Activated T-helper 9 cell treated with anti-CD3 and anti-CD28 coated beads, Interleukin-2, amount 50 U/mL, for 16 hours (primary cell): Measurements from ENCODE around the gene PRICKLE2.

ENCODE experiments used
- DNase-seq: peaks from one replicate; pipeline ENCODE4 v3.0.0-alpha.2; 2020; ENCODE audit warnings: low read depth

Gene PRICKLE2

GRCh38 chr3:64218746-64219145 lies 6.5 kb downstream of the PRICKLE2 start:
- no peak for DNase-seq

DNA sequence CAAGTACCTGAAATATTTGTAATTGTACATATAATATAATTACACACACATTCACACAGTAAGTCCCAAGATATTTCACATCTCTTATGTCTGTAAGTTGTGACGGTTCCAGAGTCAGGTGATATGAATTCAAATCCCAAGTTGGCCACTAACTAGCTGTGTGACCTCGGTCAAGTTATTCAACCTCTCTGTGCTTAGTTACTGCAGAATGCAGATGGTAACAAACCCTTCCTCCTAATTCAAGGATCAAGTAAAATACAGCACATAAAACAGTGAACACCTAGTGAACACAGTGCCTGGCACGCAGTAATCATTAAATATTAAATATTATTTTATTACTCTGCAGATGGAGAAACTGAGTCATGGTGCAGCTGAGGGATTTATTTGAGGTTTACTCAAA lies 6.9 kb downstream of the PRICKLE2 start:
- DNase-seq = no peak

DNA sequence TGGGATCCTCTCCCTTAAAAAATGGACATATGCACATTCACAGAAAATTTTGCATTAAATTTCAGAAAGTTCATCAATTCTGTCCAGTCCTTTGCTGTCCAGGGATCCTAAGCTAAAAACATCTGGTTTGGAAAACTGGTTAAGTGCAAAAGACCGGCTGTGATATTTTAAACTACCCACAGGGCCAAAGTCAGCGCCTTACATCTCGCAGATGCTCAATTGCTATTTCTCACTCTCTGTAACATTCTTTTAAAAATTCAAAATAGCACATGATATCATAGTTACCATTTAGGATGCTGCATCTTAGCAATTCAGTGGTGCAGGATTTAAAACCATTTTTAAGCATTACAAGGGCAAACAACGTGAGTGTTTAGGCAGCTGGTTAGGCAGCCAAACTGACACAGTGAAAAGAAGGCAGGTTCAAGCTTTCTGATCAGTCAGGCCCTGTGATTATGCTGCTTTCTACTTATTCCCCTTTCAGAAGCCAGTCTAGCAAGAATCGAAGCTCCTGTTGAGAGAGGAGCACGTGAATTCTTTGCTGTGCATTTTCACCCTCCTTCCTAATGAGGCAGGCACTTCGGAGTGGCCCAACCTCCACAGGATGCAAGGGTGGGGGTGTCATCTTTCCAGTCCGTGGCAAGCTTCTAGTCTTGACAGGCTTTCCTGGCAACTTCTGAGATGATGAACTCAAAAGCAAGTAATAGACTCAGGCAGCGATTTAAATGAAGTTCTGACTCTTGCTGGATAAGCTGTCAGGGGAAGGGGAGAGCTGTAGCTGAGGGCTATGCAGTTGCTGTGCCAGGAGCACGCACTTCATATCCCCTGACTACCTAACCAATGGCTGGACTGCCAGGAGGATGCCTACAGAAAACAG lies 8.8 kb downstream of the PRICKLE2 start:
- no peak for DNase-seq

DNA sequence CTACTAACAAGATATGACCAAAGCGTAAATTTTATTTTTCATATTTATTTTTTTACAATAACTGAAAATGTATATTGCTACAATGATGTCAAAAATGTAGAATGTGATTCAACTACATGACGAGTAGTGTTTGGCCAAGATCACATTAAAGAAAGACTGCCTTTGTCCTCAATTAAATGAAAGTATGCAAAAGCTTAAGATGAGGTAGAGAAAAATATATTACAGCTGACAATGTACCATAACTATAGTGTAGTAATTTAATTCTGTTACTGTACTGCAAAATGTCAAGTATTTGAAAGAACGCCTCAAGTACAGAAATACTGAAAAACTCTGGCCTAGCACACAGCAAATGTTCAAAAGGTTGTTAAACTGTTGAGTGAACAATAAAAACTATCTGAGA lies 9.7 kb downstream of the PRICKLE2 start:
- no peak for DNase-seq

DNA sequence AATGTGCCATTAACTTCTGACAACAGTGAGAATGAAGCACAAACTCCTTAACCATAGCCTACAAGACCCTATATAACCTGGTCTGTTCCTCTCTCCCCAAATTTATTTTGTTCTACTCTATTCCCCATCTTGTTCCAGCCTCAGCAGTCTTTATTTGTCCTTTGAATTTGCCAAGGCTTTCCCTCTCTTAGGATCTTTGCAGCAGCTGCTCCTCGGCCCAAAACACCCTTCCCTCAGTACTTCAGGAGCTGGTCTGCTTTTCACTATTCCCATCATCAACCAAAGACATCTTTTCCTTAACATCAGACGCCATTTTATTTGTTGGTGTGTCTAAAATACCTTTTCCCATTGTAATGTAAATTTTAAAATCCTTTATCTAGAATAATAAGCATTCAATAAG lies 10.2 kb downstream of the PRICKLE2 start:
- DNase-seq = no peak

- DNase-seq = no peak
These were observed 10.8 kb downstream of the PRICKLE2 start for GRCh38 chr3:64214381-64215018.

- DNase-seq = no peak
These were observed 11.3 kb downstream of the PRICKLE2 start for GRCh38 chr3:64213962-64214379.

DNA sequence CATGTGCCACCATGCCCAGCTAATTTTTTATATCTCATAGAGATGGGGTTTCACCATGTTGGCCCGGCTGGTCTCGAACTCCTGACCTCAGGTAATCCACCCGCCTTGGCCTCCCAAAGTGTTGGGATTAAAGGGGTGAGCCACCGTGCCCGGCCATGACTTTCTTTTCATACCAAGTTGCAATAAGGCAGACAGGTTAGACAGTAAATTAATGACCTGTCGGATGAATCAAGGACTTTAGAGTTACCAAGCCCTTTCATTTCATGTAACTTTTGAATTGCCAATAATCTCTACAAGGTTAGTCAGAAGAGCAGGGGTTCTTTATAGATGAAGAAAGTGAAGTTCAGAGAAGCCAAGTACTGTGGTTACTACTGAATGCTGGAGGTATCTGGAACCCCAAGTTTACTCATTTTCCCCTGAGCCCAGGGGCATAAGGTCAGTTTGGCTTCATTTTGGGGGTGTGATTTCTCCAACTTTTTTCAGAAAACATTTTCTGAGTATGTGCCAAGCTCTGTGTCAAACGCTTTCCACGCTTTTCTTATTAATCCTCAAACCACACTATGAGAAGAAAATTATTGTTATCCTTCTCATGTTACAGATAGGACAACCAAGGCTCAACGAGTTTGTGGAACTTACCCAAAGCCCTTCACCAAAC lies 11.9 kb downstream of the PRICKLE2 start:
- no peak for DNase-seq

- no peak for DNase-seq
These were observed 15.2 kb downstream of the PRICKLE2 start for GRCh38 chr3:64209866-64210621.

DNA sequence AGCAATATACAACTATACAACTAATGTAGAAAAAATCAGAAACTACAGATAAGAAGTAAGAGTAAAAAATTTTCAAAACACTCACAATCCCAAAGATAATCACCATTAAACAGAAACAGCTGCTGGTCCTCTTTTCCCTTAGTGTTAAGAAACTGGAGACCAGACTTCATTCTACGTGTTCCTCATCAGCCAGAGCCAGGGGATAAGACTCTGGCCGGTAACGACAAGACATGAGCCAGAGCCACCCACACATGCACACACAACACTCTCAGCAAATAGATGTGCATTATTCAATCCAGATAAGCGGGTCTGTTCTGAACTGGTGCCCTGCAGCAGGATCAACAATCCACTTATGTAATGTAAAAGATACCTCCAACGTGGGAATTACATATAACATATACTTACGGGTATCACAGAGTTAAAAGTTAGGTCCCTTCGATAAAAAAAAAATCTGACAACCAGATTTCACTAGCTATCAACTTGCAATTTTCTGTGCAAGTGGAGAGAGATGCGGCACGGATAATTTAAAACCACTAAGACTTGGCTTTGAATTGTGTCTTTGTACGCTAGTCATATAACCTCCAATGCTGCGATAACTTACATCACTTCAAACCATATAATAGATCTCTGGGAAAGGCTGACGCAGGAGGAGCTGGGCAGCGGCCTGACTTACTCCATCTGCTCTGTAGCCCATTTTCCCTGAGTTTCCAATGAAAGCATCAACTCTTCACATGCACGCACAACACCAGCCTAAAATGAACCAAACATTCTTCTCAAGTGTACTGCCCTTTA lies 17.8 kb downstream of the PRICKLE2 start:
- no peak for DNase-seq

GRCh38 chr3:64203969-64204908 lies 21.0 kb downstream of the PRICKLE2 start:
- DNase-seq = no peak

DNA sequence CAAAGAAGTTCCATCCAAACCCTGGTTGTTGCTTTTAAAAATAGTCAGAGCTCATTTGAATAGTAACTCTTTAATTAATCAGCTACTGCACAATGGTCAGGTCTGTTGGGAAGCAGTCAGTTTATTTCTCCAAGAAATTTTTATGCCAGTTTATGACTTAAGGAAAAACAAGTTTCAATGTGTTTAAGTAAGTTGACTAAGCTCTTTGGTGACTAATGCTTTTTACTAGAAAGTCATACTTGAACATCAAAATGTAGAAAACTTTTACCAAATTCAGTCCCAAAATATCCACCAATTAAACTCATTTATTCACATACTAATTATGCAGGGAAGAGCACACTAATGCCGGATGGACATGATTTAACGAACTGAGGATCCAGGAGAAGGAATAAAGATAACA lies 22.1 kb downstream of the PRICKLE2 start:
- no peak for DNase-seq

DNA sequence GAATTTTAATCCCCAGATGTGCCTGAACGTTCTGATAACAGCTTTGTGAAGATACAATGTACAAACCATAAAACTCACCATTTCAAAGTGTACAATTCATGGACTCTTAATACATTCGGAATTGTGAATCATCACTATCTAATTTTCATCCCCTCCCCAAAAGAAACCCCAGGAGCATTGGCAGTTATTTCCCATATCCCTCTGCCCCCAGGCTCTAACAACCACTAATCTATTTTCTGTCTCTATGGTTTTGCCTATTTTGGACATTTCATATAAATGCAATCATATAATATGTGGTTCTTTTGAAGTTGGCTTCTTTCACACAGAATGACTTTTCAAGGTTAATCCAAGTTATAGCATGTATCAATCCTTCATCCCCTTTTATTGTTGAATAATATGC lies 25.3 kb downstream of the PRICKLE2 start:
- DNase-seq = no peak

- no peak for DNase-seq
These were observed 28.9 kb downstream of the PRICKLE2 start for GRCh38 chr3:64196236-64196929.

DNA sequence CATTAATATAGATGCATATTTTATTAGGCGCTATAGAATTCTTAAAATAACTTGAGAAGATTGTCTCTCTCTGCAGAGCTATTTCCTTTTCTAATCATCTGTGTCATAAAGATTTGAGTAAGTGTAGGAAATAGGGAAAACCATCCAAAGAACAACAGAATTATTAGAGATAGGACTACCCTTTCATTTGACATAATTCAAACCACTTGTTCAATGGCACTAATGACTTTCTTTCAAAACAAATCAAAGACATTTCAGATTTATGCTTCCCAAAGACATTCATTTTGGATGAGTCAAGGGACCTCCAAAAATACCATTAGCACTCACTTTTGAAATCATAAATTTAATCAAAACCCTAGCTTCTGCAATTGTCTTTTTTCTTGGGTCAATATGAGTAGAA lies 29.5 kb downstream of the PRICKLE2 start:
- DNase-seq = no peak

- no peak for DNase-seq
These were observed 33.4 kb downstream of the PRICKLE2 start for GRCh38 chr3:64191822-64192221.

GRCh38 chr3:64190517-64191515 lies 34.5 kb downstream of the PRICKLE2 start:
- no peak for DNase-seq

DNA sequence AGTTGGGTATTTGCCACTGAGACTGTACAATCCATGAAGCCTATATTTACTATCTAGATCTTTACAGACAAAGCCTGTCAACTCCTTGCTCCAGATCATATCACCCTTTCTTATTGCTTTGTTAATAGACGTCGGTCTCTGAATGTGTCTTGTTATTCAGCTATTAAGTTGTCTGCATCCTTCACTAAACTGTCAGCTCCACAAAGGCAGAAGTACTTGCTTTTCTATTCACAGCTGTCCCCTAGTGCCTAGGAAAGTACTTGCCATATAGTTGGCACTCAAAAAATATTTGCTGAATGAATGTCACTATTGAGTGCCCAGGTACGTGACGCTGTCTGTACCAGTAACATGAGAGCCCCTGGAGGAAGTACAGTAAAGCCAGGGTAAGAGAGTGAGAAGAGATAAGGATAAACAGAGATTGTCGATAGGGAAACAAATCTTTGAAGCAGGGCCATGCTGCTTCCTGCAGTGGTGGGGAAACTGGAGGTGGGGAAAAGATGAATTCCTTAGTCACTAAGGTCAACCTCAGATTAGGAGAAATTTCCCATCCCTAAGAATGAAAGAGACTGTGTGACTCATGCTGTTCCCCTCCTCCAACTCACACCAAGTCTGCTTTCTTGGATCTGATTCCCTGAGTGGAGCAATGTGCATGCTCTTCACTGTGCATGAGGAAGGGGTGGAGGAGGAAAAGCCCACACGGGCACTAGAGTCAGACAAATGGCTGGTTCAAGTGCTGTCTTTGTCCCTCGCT lies 36.3 kb downstream of the PRICKLE2 start:
- DNase-seq = no peak
